DMS53 treated with DMSO at 0.1 percent for 48 hours (cell line): Measurements from ENCODE around the gene PIK3R2.
"Not testable (repeated sequence)": the region's sequence is repeated elsewhere in the genome, so short reads cannot be mapped to it uniquely, and the experiment has no call there.

Experiments used
- DNase-seq: peaks from one replicate; lab custom pipeline; 2025; ENCODE audit not compliant: unreplicated experiment; lab: John Stamatoyannopoulos, UW

The PIK3R2 gene

GRCh38 chr19:18152817-18153555, at the start of gene PIK3R2:
PIK3R2 (plus strand) TSS chr19:18153163; CDS start chr19:18155880, 2,717 bp downstream.
- peak; percentile 95 for DNase-seq

DNA sequence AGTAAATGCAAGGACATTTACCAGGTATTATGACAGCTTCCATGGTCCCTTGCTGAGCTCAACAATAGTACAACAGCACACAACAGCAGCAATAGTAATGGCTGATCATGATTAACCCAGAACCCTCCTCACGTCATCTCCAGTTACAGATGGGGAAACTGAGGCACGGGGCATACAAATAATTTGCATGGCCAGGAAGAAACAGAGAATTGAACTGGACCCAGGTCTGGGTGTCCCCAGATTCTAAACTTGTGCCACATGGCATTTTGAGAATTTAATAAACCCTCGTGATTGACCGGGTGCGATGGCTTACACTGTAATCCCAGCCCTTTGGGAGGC, 48.2 kb upstream of the PIK3R2 start:
- no peak for DNase-seq

DNA sequence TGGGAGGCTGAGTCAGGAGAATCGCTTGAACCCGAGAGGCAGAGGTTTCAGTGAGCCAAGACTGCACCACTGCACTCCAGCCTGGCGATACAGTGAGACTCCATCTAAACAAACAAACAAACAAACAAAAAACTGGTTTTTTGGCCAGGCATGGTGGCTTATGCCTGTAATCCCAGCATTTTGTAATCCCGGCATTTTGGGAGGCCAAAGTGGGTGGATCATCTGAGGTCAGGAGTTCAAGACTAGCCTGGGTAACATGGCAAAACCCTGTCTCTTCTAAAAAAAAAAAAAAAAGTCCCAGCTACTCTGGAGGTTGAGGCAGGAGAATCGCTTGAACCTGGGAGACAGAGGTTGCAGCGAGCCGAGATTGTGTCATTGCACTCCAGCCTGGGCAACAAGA, 47.7 kb upstream of the PIK3R2 start:
- not testable (repeated sequence) for DNase-seq

DNA sequence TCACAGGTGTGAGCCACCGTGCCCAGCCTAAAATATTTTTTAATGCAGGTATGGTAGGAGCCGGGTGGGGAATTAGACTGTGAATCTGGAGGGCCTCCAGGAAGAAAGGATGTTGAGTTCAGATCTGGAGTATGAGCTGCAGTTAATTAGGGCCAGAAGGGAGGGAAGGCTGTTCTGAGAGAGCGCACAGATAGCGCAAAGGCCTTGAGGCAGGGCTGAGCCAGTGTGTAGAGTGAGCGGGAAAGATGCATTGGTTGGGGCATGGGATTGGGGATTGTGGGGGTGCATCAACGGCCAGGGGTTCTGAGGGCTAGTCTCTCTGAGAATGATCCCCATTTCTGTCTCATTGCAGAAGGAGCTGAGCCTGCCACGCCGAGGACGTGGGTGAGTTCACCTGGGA, 45.7 kb upstream of the PIK3R2 start:
- no peak for DNase-seq

- DNase-seq: no peak
Measured at GRCh38 chr19:18108897-18109296, 44.1 kb upstream of the PIK3R2 start.

GRCh38 chr19:18109341-18109732, 43.6 kb upstream of the PIK3R2 start:
- DNase-seq: no peak

DNA sequence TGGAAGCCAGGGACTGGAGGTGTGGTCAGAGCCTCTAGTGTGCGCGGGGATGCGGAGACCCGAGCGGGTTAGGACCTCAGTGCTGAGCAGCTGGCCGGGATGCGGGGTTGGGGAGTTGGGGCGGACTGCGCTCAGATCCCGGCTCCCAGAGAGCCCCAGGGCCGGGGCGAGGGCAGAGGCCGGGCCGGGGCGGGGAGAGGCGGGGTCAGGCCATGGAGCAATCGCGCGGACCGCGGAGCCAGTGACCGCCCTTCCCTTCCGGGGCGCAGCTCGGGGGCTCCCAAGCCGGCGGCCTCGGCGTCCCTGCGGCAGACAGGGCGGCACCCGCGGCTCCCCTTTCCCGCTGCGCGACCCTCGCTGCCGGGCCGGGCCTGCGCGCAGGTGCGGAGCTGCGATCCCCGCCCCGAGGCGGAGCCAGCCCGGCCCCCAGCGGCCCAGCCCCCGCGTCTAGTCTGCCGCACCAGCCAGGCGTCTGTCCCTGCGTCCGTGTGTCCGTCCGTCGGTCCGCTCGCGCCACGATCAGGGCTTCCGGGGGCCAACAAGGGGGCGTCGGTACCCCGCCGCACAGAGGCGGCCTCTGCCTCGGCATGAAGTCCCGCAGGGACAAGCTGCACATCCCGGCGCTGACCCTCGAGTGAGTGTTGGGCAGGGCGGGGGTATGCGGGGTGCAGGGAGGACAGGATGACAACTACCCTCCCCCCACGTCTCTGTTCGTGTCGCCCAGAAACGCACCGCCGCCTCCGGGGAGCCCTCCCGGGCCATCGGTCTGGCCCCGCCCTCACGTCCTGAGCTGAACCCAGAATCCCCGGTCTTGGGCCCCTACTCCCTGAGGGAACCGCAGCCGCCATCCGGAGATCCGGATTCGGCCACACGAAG, 43.0 kb upstream of the PIK3R2 start:
- DNase-seq: no peak

GRCh38 chr19:18110609-18111232, 42.2 kb upstream of the PIK3R2 start:
- no peak for DNase-seq

GRCh38 chr19:18112989-18113478, 39.9 kb upstream of the PIK3R2 start:
- peak; percentile 63 for DNase-seq

DNA sequence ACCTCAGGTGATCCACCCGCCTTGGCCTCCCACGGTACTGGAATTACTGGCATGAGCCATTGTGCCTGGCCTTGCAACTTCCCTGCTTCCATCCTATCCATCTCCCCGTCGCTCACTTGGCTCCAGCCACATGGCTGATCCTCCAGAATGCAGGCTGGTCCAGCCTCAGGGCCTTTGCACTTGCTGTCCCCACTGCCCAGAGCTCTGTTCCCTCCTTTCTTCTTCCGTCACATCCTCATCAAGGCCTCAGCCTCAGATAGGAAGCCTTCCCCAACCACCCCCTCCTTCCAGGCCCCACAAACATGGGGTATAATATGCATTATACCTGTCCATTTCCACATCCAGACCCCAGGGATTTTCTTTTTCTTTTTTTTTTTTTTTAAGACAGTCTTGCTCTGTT, 39.1 kb upstream of the PIK3R2 start:
- no peak for DNase-seq

DNA sequence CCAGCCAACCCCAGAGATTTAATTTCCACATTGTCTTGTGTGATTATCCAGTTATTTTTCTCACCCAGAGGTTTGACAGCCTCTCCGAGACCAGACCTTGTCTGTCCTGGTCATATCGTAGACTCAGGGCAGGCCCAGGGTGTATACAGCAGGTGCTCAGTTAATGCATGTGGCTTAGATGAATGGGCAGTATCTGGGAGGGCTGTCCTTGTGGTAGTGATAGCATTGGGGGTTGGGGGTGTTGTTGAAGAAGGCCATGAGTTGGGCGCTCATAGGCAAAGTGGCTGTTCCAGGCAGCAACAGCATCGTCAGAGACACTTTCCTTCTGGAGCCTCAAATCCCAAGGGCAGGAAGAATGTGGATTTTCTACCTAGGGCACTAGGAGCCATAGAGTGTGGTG, 38.5 kb upstream of the PIK3R2 start:
- no peak for DNase-seq

DNA sequence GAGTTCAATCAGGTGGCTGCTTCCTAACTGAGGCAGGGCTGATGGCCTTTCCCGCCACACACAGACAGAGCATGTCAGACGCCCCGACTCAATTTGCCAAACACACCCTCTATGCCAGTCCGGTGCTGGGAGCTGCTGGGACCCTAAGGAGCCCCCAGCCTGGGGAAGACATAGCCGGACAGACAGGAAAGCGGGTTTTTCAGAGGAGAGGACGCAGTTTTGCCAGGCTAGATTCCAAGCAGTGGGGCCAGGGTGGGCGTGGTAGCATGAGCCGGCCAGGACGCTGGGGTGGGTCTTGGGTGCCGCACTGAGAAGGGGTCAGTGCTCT, 35.6 kb upstream of the PIK3R2 start:
- DNase-seq: no peak

DNA sequence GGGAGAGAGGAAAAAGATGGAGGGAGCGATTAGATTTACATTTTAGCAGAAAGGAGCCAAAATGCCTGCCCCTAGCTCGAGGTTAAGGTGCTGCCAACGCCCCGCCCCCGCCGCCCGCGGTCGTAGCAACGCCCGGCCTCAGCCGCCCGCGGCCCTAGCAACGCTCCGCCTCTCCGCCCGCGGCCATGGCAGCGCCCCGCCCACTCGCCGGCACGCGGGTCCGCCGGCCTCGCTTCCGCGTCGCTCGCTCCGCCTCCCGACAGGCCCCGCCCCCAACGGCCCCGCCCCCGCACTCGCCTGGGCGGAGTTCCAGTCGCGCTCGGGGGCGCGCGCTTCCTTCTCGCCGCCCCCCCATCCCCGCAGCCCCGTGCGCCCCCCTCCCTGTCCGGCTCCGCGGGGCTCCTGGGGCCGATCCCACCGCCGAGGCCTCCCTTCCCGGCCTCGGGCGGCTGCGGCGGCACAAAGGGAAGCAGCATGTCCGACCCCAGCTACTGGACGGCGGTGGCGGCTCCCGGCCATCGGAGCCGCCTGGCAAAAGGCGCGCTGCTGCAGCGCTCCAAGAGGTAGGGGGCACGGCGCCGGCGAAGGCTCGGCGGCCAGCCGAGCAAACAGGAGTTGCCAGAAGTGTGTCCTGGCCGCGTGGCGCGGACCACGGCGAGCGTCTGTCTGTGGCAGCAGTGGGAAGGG, 35.1 kb upstream of the PIK3R2 start:
- DNase-seq: peak; percentile 43

DNA sequence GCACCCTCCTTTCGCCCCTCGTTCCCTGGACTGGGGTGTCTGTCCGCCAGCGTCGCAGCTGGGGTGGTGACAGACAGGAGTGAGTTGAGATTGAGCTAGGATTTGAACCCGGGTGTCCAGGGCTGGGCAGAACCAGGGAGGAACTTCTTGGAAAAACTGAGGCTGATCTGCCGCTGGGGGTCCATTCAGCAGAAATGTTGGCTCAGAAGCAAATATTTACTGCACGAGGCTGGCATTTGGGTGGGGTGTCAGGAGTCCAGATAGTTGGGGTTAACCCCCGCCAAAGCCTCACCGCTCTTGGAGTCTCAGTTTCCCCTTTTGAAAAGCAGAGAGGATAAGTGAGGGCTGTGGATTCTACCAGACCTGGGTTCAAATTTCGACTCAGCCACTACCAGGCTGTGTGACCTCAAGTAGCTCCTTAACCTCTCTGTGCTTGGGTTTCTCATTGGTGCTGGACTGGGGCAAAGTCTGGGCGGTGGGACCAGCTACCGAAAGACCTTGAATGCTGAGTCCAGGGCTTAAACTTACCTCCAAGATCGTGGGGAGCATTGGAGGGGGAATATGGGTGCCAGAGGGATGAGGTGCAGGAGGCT, 34.4 kb upstream of the PIK3R2 start:
- no peak for DNase-seq

- no peak for DNase-seq
Measured at GRCh38 chr19:18119013-18119716, 33.8 kb upstream of the PIK3R2 start.

- no peak for DNase-seq
Measured at GRCh38 chr19:18119717-18120105, 33.3 kb upstream of the PIK3R2 start.

DNA sequence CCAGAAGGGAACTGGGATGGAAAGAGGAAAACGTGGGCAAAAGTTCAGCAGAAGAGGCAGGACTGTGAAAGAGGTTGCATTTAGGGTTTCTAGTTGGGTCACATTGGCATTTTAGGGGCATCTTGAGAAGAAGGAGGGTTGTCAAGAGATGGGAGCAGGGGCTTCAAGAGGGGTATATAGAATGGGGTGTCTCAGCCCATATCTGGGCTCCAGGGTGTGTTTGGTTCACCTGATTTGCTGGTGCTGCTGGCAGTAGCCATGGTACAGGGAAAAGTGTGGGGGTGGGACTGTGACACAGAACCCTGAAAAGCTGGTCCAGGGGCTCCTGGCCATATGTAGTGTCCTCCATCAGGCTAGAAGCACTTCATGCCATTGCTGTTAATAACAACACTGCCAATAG, 32.8 kb upstream of the PIK3R2 start:
- no peak for DNase-seq

GRCh38 chr19:18121166-18121565, 31.8 kb upstream of the PIK3R2 start:
- DNase-seq: no peak

GRCh38 chr19:18122424-18122823, 30.5 kb upstream of the PIK3R2 start:
- no peak for DNase-seq
